HepG2 (cell line): ENCODE data around the gene SHE. TPM values are rescaled to one million over a fixed set of nuclear protein-coding genes. Genes with fewer than 3 reads are reported as not detected.

Experiments
- AKNA ChIP-seq: sonication (generic); formaldehyde crosslinking; IDR thresholded peaks from 2 replicates; pipeline ENCODE4 v1.4.0; 2020; ENCODE audit warnings: missing genetic modification reagents, borderline replicate concordance
- CAMTA2 ChIP-seq: sonication (generic); formaldehyde crosslinking; IDR thresholded peaks from 2 replicates; pipeline ENCODE4 v1.4.0; 2020; ENCODE audit warnings: mild to moderate bottlenecking, missing genetic modification reagents, borderline replicate concordance
- KLF15 ChIP-seq: sonication (generic); formaldehyde crosslinking; IDR thresholded peaks from 2 replicates; pipeline ENCODE4 v1.8.1; 2023; ENCODE audit warnings: borderline replicate concordance, mild to moderate bottlenecking, inconsistent platforms, missing genetic modification reagents, mixed read lengths
- MED8 ChIP-seq: sonication (generic); formaldehyde crosslinking; IDR thresholded peaks from 2 replicates; pipeline ENCODE4 v1.8.1; 2023; ENCODE audit warnings: mild to moderate bottlenecking, missing genetic modification reagents; ENCODE audit not compliant: insufficient replicate concordance
- NRL ChIP-seq: sonication (generic); formaldehyde crosslinking; IDR thresholded peaks from 2 replicates; pipeline ENCODE4 v1.5.0; 2020; ENCODE audit warnings: missing genetic modification reagents, mild to moderate bottlenecking, moderate library complexity, borderline replicate concordance
- PHF20 ChIP-seq: sonication (generic); formaldehyde crosslinking; IDR thresholded peaks from 2 replicates; pipeline ENCODE4 v1.5.0; 2020; ENCODE audit warnings: mild to moderate bottlenecking, missing genetic modification reagents
- RBFOX2 ChIP-seq: fragments of 200-400 bp; formaldehyde crosslinking; IDR thresholded peaks from 2 replicates; pipeline ENCODE4 v1.6.1; 2017; ENCODE audit warnings: low read depth, mild to moderate bottlenecking, low read length
- ZBTB43 ChIP-seq: sonication (generic); formaldehyde crosslinking; conservative IDR thresholded peaks from 2 replicates; pipeline ENCODE4 v1.4.0; 2020; ENCODE audit warnings: missing genetic modification reagents
- ZNF264 ChIP-seq: sonication (generic); formaldehyde crosslinking; IDR thresholded peaks from 2 replicates; pipeline ENCODE4 v1.4.0; 2020; ENCODE audit warnings: missing genetic modification reagents
- ZNF276 ChIP-seq: sonication (generic); formaldehyde crosslinking; IDR thresholded peaks from 2 replicates; pipeline ENCODE4 v1.4.0; 2020; ENCODE audit warnings: mild to moderate bottlenecking, low read depth, missing genetic modification reagents
- ZNF317 ChIP-seq: sonication (generic); formaldehyde crosslinking; IDR thresholded peaks from 2 replicates; pipeline ENCODE4 v1.5.0; 2020; ENCODE audit warnings: mild to moderate bottlenecking, missing genetic modification reagents
- ZNF343 ChIP-seq: sonication (generic); formaldehyde crosslinking; IDR thresholded peaks from 2 replicates; pipeline ENCODE4 v1.4.0; 2020; ENCODE audit warnings: mild to moderate bottlenecking, missing genetic modification reagents
- ZNF441 ChIP-seq: sonication (generic); formaldehyde crosslinking; IDR thresholded peaks from 2 replicates; pipeline ENCODE4 v1.7.0; 2021; ENCODE audit warnings: missing genetic modification reagents, borderline replicate concordance
- ZNF576 ChIP-seq: sonication (generic); formaldehyde crosslinking; IDR thresholded peaks from 2 replicates; pipeline ENCODE4 v1.4.0; 2020; ENCODE audit warnings: mild to moderate bottlenecking, missing genetic modification reagents
- ZNF740 ChIP-seq: sonication (generic); formaldehyde crosslinking; IDR thresholded peaks from 2 replicates; pipeline ENCODE4 v1.4.0; 2020; ENCODE audit warnings: missing genetic modification reagents
- ZNF816 ChIP-seq: sonication (generic); formaldehyde crosslinking; IDR thresholded peaks from 2 replicates; pipeline ENCODE4 v1.8.0; 2022; ENCODE audit warnings: missing genetic modification reagents, mild to moderate bottlenecking, borderline replicate concordance
- ZSCAN12 ChIP-seq: sonication (generic); formaldehyde crosslinking; IDR thresholded peaks from 2 replicates; pipeline ENCODE4 v1.9.0; 2021; ENCODE audit warnings: mild to moderate bottlenecking, missing genetic modification reagents
- ZSCAN22 ChIP-seq: sonication (generic); formaldehyde crosslinking; IDR thresholded peaks from 2 replicates; pipeline ENCODE4 v1.4.0; 2020; ENCODE audit warnings: mild to moderate bottlenecking, missing genetic modification reagents
- ZSCAN5A ChIP-seq: sonication (generic); formaldehyde crosslinking; IDR thresholded peaks from 2 replicates; pipeline ENCODE4 v1.8.0; 2022; ENCODE audit warnings: mild to moderate bottlenecking, missing genetic modification reagents, borderline replicate concordance
- polyA plus RNA-seq, 8 experiments: library from polyadenylated mRNA; depleted of rRNA in 3 of 8; stranded (reverse) in 7 of 8; unstranded in 1 of 8; fragments of >200 nt; fragmentation: Illumina TruSeq in 4 of 8; extraction: Trizol in 4 of 8; gene quantifications; 2 replicates each; pipeline versions ENCODE4 v1.2.1 to v1.2.3, GENCODE V29; 2011 to 2016; ENCODE audit warnings: low read depth in 4 of 8, missing spikeins in 1 of 8, mixed read lengths in 1 of 8; ENCODE audit not compliant: insufficient read depth in 1 of 8
- total RNA-seq, 5 experiments: library from RNA; depleted of rRNA; stranded (reverse); fragments of >200 nt; fragmentation: Illumina TruSeq; extraction: Trizol; gene quantifications; 2 replicates each; pipeline ENCODE4 v1.2.3, GENCODE V29; 2016; ENCODE audit warnings: low read depth in 1 of 5

The SHE gene
- total and polyA plus RNA-seq, 2 of the 13 experiments (the other 11 are each of a cell fraction or from before 2014, with no cell fraction given) = not detected

- TF ChIP-seq ZBTB43 (CRISPR knock-in tag) = no peak
- no peak for TF ChIP-seq ZNF343
- peak; percentile 97; the same call in 1 of the 2 replicates for TF ChIP-seq AKNA (CRISPR knock-in tag)
- TF ChIP-seq CAMTA2 (CRISPR knock-in tag) = no peak
- TF ChIP-seq ZNF740 (CRISPR knock-in tag) = no peak
- no peak for TF ChIP-seq MED8 (CRISPR knock-in tag)
- no peak for TF ChIP-seq ZSCAN12
- no peak for TF ChIP-seq ZNF264 (CRISPR knock-in tag)
- no peak for TF ChIP-seq NRL (CRISPR knock-in tag)
- TF ChIP-seq ZNF816 = no peak
- no peak for TF ChIP-seq ZNF276 (CRISPR knock-in tag)
- TF ChIP-seq PHF20 = no peak
- no peak for TF ChIP-seq ZSCAN22 (CRISPR knock-in tag)
- no peak for TF ChIP-seq ZNF576 (CRISPR knock-in tag)
- TF ChIP-seq RBFOX2 = no peak
- TF ChIP-seq ZSCAN5A (CRISPR knock-in tag) = no peak
- no peak for TF ChIP-seq KLF15
- TF ChIP-seq ZNF317 (CRISPR knock-in tag) = no peak
- no peak for TF ChIP-seq ZNF441 (CRISPR knock-in tag)
Observed at GRCh38 chr1:154469844-154470560, 32.2 kb downstream of the SHE start (continued).
